GM18951 (cell line): ENCODE measurements around the gene DUOXA1.
"Not testable (repeated sequence)": the region's sequence is repeated elsewhere in the genome, so short reads cannot be mapped to it uniquely, and the experiment has no call there.

Source experiments
- POLR2A ChIP-seq: IDR thresholded peaks from 4 replicates; pipeline ENCODE4 v1.6.1; 2011; ENCODE audit warnings: mild to moderate bottlenecking; ENCODE audit not compliant: insufficient read length, insufficient read depth; ENCODE audit errors: extremely low read depth
- in situ Hi-C: fragments of 300-500 bp; cut with MboI; formaldehyde crosslinking; loops from one replicate; pipeline ENCODE4 v1.12.0; 2022; ENCODE audit warnings: low sequenced_read_pairs, mixed read lengths, inconsistent platforms; ENCODE audit not compliant: unreplicated experiment

Gene DUOXA1

DNA sequence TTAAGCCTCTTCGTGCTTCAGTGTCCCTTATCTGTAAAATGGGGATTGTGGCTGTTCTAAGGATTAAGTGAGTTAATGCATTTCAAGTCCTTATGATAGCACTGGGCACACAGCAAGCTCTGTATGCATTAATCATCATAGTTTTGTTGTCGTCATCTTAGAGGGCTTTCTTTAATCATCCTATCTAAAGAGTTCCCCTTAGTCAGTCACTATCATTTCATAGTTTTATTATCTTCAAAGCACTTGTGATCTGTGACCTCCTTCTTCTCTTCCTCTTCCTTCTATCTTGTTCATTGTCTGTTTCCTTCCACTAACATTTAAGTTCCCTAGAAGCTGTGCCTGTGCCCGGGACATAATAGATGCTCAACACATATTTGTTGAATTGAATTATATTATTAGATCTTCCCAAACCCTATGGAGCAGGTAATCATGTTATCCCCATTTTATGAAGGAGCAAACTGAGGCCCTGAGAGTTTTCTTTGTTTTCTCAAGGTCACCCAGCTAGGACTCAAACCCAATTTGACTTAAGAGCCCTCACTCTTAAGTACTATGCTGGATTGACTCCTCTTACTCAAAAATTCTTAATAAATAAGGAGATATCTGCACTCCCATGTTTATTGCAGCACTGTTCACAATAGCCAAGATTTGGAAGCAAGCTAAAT lies 39.8 kb downstream of the DUOXA1 start:
- TF ChIP-seq POLR2A = no peak
- in situ Hi-C loops = no loop called here

GRCh38 chr15:45088801-45089711 lies 40.6 kb downstream of the DUOXA1 start:
- in situ Hi-C loops = no loop called here
- no peak for TF ChIP-seq POLR2A

DNA sequence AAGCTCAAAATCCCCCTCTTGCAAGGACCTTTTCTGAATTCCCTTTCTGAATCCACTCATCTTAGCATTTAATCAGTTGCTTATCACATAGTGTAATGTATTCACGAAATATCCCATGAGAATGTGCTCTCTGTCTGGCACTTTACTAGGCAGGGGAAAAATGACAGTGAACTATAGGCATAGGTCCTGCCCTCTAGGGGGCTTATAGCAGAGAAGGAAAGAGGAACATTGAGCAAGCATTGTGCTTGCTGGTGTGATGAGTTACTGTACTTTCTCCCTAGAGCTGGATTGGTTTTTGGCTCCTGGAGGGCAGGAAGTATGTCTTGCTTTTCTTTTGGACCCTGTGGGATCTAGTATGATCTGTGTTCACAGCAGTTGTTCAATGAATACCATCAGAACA lies 42.2 kb downstream of the DUOXA1 start:
- in situ Hi-C loops = no loop called here

DNA sequence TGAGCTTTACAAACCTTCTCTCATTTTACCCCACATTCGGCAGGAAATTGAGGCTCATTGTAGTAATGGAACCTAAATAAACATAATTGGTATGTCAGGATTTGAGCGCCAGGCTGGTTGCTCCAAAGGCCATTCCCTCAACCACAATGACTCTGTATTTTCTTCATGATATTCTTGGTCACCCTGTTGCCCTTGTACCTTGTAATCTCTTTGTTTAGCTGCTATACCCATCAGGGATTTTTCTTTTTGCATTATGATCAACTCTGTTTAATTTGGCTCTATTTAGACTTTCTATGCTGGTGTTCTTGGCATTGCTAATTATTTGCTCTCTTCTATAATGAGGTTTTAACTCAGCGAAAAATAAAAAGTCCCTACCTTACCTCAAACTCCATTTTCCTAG lies 45.5 kb downstream of the DUOXA1 start:
- no peak for TF ChIP-seq POLR2A
- in situ Hi-C loops = no loop called here

More for the DNA sequence above, 42.2 kb downstream of the DUOXA1 start:
- no peak for TF ChIP-seq POLR2A

GRCh38 chr15:45083223-45083622 lies 46.5 kb downstream of the DUOXA1 start:
- no peak for TF ChIP-seq POLR2A
- in situ Hi-C loops = no loop called here

- in situ Hi-C loops = not testable (repeated sequence)
These were observed 47.3 kb downstream of the DUOXA1 start for GRCh38 chr15:45082412-45082811.

- in situ Hi-C loops = not testable (repeated sequence)
These were observed 49.1 kb downstream of the DUOXA1 start for GRCh38 chr15:45080593-45080992.

- in situ Hi-C loops = not testable (repeated sequence)
These were observed 49.9 kb downstream of the DUOXA1 start for GRCh38 chr15:45079628-45080246.

DNA sequence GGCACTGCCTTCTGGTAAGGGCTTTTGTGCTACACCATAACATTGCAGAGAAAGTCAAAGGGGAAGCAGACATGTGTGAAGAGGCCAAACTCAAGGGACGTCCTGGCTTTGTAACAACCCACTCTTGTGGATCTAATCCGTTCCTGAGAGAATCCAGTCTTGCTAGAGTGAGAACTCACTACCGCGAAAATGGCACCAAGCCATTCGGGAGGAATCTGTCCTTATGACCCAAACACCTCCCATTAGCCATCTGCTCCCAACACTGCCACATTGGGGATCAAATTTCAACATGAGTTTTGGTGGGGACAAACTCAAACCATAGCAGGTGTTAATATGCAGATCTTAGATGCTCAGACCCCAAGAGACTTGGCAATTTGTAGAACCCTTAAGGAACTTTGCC lies 50.5 kb downstream of the DUOXA1 start:
- in situ Hi-C loops = not testable (repeated sequence)

GRCh38 chr15:45077391-45077790 lies 52.3 kb downstream of the DUOXA1 start:
- in situ Hi-C loops = not testable (repeated sequence)

- in situ Hi-C loops = not testable (repeated sequence)
These were observed 54.0 kb downstream of the DUOXA1 start for GRCh38 chr15:45075440-45076320.

- in situ Hi-C loops = not testable (repeated sequence)
These were observed 56.1 kb downstream of the DUOXA1 start for GRCh38 chr15:45073602-45074001.

DNA sequence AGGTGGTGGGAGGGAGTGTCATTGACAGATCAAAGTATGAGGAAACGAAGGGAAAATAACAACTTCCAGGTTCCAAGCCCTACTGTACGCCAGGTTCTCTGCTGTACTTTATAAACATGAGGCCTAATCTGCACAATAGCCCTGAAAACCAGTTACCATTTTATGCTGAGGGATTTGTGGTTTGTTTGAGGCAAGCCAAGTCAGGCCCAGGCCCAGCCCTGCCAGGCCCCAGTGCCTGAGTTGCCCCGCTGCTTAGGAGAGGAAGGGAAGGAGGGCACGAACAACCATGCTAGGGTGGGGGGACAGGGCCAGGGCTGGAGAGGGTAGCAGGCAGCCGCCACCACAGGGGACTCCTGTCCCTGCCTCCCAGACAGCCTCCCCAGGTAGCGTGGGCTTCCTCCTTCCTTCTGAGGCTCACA lies 59.7 kb downstream of the DUOXA1 start:
- in situ Hi-C loops = loop anchor here (5.0 kb wide), 1 partner anchor 238 kb away; no protein-coding TSS in a partner anchor
